HG02884 (cell line): ENCODE results near the gene ASB16.
"Not testable (repeated sequence)": the region's sequence is repeated elsewhere in the genome, so short reads cannot be mapped to it uniquely, and the experiment has no call there.

ENCODE experiments used
- ATAC-seq: cut with Tn5 transposase; IDR thresholded peaks from one replicate; pipeline ENCODE4 v1.9.1; 2021; ENCODE audit warnings: mild to moderate bottlenecking, moderate library complexity; ENCODE audit not compliant: unreplicated experiment

The ASB16 gene

GRCh38 chr17:44170499-44171201, at the start of gene ASB16:
ASB16 (plus strand) TSS chr17:44170704; CDS start chr17:44170790, 86 bp downstream.
- ATAC-seq = no peak

DNA sequence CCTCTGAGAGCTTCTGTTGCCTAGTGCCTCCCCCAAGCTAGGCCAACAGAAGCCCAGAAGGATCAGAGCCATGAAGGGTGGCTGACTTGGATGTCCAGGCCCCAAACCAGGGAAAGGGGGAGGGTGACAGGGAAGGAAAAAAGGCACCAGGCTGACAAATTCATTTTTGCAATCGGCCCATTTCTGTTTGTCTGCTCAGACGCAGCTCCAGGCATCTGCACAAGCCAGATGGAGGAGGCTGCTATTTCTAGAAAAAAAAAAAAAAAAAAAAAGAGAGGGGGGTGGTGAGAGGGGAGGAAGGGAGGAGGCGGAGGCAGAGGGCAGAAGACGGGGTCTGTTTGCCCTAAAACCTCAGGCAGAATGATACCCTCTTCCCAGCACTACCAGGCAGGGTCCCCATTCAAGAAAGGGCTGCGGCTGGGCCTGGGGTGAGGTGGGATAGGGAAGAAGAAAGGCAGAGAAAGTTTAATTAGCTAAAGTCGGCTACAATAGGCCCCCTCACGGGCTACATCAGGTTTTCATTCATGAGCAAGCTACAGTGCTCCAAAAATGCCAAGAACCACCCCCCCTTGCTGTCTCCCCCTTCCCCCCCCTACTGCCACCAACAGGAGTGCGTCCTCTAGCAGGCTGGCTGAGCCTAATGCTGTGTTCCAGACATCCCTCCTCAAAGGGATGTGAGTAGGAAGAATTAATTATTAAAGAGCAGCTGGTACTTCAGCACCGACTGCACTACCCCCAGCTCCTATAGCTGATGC, 49.5 kb upstream of the ASB16 start:
- ATAC-seq = no peak

DNA sequence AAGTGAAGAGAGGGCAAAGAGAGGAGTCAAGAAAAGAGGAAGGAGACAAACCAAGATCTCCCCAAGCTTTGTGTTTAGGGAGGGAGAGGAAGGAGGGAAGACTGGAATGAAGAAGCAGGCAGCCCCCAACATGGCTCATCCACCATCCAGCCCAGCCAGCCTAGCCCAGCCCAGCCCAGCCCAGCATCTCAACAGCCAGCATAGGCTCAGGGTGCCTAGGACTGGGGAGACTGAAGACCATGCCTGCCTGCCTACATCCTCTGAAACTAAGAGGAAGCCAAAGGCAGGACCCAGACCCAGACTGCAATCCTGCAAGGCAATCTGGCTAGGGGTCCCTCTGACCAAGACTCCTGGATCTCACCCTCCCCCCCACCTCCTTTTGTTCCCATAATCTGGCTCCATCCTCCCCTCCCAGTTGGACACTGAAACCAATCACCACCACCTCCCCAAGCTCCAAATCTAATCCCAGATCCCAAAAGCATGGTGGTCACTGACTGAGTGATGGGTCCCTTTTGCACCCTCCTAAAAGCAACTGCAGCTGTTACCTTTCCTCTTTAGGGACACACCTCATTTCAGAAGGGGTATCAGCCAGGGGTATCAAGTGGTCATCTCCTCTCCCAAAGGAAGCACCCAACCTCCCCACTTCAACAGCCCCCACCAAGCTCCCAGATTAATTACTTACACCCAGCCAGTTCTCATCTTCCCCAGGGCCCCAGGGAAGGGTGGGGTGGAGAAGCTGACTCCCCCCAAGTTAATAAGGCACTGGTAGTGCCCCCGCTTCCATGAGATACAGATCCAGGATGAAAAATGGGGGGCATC, 48.3 kb upstream of the ASB16 start:
- no peak for ATAC-seq

DNA sequence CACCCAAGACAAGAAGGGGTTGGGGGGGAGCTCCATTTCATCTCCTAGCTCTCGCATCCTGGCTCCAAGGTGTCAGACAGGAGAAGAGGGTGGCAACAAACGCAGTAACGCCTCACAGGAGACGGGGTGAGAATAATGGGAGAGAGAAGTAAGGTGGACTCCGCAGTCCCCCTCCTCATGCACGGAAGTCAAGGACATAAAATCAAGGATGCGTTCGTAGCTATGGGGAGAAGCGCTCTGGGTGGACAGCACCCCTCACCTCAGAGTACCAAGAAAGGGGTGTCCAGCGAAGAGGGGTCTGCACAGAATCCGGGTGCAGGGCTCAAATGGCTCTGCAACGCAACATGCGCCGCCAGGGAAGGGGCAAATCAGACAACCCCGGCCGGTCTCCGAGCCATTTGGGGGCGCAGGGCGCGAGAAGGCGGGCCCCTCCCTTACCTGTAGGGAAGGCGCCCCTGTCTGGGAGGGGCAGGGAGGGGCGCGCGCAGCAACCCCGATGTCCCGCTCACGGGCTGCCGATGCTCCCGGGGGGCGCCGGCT, 47.6 kb upstream of the ASB16 start:
- peak; percentile 10 for ATAC-seq

DNA sequence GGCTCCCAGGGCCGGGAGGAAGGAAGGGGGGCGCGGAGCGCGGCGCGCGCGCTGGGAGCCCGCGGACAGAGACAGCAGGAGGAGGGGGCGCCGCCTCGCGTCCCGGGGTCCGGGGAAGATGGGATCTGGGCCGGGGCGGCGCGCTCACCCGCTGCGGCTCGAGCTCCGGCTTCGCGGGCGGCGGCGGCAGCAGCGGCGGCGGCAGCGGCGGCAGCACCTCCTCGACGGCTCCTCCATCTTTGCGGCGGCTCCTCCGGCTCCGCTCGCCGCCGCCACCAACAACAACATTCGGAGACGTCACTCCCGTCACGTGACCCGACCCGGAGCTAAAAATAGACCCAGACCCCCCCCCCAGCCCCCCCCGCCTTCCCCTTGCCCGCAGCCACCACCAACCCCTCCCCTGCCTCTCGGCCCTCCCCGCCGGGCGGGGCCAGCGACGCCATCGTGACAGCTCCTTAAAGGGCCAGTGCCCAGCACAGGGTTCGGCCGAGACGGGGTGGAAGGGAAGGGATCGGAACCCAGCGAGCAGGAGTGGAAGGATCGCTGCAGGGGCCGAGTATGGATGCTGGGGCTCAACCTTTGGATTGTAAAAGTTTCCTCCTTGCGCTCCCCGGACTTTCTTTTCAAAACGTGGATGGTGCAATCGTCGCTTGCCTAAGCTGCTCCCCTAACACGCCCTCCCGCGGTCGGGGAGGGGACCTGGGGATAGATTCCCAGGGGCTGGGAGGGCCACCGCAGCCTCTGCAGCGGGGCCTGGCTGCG, 47.0 kb upstream of the ASB16 start, which contains the start of gene HDAC5:
TSS of gene HDAC5 (minus strand) at position 286 of the 762 bp plus-strand sequence. CDS start 6,126 bp downstream, outside the sequence.
- ATAC-seq = peak; percentile 84

- no peak for ATAC-seq
Measured at GRCh38 chr17:44124118-44124438, 46.4 kb upstream of the ASB16 start.

DNA sequence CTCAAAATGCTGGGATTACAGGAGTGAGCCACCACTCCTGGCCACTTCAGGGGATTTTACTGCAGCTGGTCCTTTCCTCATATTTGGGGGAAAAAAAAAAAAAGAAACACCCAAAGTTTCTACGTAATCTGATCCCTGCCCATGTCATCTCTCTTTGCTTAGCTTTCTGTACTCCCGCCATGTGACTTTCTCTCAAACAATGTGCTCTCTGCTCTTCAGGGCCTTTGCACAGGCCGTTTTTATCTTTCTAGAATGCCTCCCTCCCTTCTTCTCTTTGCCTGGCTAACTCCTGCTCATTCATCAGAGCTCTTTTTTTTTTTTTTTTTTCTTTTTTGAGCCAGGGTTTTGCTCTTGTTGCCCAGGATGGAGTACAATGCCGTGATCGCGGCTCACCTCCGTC, 42.1 kb upstream of the ASB16 start:
- no peak for ATAC-seq

- ATAC-seq = no peak
Measured at GRCh38 chr17:44130693-44131349, 39.7 kb upstream of the ASB16 start.

- ATAC-seq = not testable (repeated sequence)
Measured at GRCh38 chr17:44131372-44131771, 39.1 kb upstream of the ASB16 start.

DNA sequence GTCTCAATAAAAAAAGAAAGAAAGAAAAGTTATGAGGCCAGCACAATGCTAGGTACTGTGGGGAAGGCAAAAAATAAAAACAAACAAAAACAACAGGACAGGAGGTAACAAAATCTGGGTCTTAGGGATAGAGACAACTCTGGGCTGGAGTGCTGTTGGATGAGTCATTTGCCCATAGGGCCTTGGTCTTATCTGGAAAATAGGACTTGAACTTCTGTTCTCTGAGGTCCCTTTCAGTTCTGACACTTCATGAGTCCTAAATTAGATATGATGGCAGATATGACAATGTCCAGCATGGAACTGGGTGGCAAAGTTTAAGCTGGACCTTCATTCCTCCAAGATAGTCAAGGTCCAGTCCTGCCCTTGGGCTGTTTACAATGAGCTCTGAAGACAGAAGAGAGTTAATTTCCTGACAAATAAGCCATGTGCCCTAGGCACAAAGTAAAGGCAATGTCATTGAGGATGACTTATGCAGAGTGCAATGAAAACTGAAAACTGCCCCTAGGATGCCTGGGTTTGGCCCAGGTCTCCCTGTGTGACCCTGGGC, 38.2 kb upstream of the ASB16 start:
- ATAC-seq = no peak

- ATAC-seq = no peak
Measured at GRCh38 chr17:44133918-44134476, 36.5 kb upstream of the ASB16 start.

DNA sequence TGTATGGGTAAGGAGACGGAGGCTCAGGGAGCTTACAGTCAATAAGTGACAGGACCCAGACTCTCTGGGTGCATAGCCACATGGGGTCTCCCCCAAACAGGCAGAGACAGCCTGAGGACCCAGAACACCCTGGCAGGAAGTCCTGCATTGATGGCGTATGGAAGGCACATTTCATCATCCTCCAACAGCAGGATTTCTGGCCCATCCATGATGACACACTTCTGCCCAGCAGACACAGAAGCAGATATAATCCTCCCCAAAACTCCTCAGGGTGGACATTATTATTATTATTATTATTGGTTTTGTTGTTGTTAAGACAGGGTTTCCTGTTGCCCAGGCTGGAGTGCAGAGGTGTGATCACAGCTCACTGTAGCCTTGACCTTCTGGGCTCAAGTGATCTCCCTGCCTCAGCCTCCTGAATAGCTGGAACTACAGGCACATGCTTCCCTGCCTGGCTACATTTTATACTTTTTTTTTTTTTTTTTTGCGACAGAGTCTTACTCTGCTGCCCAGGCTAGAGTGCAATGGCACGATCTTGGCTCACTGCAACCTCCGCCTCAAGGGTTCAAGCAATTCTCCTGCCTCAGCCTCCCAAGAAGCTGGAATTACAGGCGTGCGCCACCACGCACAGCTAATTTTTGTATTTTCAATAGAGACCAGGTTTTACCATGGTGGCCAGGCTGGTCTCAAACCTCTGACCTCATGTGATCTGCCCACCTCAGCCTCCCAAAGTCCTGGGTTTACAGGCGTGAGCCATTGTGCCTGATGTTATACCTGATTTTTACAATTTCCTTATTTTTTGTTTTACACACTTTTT, 35.5 kb upstream of the ASB16 start:
- no peak for ATAC-seq

DNA sequence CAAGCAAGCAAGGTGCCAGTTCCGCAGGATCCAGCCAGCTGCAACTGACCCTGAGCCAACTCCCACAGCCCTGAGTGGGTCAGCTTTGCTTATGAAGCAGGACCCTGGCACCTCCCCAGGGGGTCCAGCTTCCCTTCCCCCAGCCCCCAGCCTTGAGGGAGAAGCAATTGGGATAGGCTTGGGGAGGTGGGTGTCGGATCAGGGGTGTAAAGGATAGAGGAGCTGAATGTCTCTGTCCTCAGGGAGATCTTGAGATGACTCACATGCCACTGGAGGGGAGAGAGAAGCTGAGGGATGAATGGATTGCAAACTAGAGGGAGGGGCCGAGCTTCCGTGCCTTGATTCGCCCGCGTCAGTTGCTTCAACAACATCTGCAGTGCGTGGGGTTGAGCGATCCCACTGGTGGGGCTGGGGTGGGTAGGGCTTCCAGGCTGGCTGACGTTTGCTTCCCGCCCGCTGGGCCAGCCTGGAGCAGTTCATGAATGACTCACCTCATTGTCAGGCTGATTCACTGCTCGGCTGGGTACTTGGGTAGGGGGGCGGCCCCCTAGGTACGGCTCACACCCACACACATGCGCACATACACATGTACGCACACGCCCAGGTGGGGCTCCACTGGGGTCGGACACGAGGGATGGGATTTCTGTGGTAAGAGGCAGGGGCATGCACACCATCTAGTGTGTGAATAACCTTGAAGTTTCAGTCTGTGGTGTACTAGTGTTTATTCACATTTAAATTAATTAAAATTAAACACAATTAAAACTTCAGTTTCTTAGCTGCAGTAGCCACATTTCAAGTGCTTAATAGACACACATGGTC, 32.4 kb upstream of the ASB16 start:
- no peak for ATAC-seq

DNA sequence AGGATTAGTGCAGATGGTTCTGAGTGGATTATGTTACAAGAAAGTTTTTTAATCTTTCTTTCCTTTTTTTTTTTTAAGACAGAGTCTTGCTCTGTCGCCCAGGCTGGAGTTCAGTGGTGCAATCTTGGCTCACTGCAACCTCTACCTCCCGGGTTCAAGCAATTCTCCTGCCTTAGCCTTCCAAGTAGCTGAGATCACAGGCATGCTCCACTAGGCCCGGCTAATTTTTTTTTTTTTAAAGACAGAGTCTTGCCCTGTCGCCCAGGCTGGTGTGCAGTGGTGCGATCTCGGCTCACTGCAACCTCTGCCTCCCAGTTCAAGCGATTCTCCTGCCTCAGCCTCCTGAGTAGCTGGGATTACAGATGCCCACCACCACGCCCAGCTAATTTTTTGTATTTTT, 26.6 kb upstream of the ASB16 start:
- ATAC-seq = not testable (repeated sequence)

GRCh38 chr17:44144966-44145739, 25.4 kb upstream of the ASB16 start:
- ATAC-seq = no peak

GRCh38 chr17:44146375-44147346, 23.8 kb upstream of the ASB16 start:
- ATAC-seq = no peak
